NCI-H146 treated with DMSO at 0.1 percent for 48 hours (cell line): ENCODE results near the gene AFTPH.
A peak's percentile ranks its signal among the peaks of the same experiment; 100 is the strongest.

ENCODE experiments used
- DNase-seq: peaks from one replicate; lab custom pipeline; 2025; ENCODE audit not compliant: unreplicated experiment; lab: John Stamatoyannopoulos, UW

Gene AFTPH

DNA sequence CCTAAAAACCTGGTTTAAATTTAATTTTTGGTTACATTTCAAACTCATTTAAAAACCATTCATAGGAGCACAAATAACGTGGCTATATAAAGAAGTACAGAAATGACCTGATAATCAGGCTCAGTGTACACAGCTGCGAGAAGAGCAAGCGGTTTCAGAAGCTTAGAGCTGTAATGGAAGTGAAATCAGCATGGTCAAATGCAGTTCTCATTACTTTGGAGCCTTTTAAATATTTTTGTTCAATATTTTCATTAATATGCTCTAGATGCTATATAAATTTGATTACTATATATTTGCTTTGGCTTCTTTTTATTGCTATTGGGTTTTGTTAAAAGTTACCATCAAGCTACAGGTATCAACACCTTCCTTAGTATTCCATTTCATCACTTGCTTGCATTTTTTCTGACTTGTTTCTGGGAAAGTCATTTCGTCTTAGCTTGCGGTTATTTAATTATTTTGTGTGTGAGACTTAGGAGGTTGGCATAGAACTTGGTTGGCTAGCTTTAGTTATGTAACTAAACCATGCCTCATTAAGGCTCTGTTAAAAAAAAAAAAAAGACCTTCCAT, 58.7 kb downstream of the AFTPH start:
- peak; percentile 38 for DNase-seq

DNA sequence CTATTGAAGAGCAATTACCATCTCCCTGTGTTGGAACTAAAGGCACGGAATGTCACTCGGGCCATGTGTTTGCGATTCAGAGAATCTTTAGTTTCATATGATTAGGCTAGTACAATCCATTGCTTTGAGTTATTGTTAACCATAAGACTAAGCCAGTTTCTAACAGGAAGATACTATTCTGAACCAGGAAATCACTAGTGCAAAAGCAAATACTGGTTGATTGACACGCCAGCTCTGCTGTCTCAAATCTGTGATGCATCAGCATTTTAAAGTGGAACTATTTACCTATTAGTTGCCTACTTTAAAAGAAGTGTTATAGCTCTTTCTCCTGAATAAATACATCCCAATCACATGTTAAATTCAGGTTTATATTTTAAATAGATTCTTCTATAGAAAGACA, 61.9 kb downstream of the AFTPH start:
- no peak for DNase-seq

- peak; percentile 32 for DNase-seq
These were observed 62.9 kb downstream of the AFTPH start for GRCh38 chr2:64586883-64587481.

DNA sequence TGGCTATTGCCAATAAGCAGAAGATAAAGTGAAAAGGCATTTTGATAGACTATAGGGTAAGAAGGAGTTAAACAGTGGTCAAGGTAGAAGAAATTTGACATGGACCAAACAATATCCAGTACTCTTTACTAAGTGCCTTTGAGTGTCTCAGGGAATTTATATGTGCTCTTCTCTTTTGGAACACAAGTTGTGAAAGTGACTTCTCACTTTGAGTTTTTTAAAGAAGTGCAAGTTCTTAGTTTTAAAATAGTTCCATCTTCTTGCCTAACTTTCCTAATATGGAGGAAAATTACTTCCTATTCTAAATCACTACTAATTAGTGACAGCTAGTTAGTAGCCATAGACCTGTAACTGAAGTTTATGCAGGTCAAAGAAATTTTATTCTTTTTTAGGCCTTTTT, 63.4 kb downstream of the AFTPH start:
- DNase-seq, result no peak

DNA sequence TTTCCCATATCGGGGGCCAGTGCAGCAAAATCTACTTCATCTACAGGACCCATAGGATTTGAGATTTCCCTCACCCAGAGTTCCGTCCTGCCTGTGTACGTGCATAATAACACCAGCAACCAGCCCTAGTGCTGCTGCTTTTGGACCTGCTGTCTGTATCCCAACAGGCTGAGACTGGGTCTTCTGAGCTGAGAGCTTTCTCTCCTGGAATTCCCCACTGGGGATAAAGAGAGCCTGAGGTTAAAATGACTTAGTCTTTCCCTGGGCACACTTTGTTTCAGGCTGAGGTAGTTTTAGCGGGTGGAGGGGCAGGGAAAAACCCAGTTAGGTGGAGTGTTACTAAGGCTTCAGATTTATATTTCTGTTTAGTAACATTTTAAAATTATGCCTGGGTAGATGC, 67.1 kb downstream of the AFTPH start:
- no peak for DNase-seq

- DNase-seq, result no peak
These were observed 69.0 kb downstream of the AFTPH start for GRCh38 chr2:64593035-64593655.

DNA sequence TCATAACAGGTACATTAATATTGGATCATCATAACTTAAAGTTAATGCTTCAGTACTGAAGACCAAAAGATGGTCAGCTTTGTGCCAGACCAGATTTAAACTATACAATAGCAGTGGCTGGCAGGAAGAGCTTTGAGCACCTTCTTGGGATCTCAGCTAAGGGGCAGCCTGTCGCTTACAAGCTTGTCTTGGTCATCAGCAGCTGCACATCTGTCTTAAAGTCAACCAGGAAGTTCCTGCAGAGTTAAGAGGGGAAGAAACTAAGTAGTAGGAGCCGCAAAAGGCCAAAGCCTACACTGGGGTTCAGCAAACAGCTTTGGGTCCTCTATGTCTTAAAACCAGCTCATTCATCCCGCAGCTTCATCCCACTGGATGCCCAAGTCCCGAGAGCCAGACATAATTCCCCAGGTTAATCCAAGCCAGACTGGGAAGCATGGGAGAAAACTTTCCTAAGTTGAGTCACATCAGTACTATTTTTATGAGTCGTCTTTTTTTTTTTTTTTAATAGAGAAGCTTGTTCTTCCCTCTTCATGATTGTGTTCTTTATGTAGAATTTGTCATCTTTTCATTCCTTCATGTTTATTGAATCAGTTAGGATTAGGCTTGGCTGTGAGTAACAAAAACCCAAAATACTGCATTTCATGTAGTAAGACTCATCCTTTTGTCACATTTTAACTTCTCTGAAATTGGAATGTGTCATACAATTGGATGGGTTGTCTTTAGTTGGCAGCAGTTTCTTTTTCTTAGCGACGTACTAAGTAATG, 70.3 kb downstream of the AFTPH start:
- DNase-seq, result no peak

- peak; percentile 16 for DNase-seq
These were observed 71.5 kb downstream of the AFTPH start for GRCh38 chr2:64595397-64596176.

GRCh38 chr2:64598226-64598625, 74.1 kb downstream of the AFTPH start:
- DNase-seq, result no peak

DNA sequence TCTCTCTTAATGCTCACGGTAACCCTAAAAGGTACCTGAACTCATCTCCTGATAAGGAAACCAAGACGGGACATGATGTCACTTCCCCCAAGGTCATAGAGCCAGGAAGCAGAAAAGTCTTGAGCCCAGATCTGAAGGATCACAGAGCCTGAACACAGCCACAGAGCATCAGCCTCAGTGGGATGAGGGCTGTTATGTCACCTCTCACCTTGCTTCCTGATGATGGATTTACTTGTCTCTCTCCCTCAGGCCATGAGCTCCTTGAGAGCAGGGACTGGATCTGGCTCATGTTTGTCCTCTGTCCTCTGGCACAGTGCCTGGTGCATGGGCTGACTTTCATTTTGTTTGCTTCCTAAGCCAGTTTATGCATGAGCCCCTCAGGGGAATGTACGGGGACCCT, 75.3 kb downstream of the AFTPH start:
- DNase-seq, result no peak

GRCh38 chr2:64601034-64601754, 77.1 kb downstream of the AFTPH start:
- no peak for DNase-seq

- DNase-seq, result no peak
These were observed 77.8 kb downstream of the AFTPH start for GRCh38 chr2:64601785-64602391.

DNA sequence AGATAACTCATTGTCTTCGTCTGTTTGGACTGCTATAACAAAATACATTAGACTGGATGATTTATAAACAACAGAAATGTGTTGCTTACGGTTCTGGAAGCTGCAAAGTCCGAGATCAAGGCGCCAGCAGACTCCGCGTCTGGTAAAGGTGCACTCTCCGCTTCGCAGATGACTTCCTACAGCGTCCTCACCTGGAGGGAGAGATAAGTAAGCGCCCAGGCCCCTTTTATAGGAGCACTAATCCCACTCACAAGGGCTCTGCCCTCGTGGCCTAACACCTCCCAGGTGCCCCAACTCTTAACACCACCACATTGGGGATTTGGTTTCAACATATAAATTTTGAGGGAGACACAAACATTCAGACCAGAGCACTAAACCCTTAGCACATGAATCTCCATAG, 78.3 kb downstream of the AFTPH start:
- DNase-seq, result no peak

DNA sequence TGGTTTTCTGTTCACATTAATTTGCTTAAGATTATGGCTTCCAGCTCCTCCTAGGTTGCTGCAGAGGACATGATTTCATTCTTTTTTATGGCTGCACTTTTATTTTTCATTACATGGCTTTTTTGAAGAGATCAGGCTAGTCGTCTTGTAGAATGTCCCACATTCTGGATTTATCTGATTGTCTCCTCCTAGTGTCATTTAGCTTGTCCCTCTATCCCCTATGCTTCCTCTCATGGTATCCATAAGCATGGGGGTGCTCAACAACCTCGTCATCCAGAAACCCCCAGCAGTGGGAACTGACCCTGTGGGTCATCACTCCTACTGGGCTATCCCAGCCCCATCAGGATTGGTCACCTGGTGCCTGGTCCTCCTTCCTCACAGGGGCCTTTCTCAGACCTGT, 80.0 kb downstream of the AFTPH start:
- no peak for DNase-seq

- DNase-seq, result no peak
These were observed 80.9 kb downstream of the AFTPH start for GRCh38 chr2:64605026-64605471.

- DNase-seq, result no peak
These were observed 81.9 kb downstream of the AFTPH start for GRCh38 chr2:64605991-64606478.

GRCh38 chr2:64606479-64607363, 82.6 kb downstream of the AFTPH start:
- no peak for DNase-seq

DNA sequence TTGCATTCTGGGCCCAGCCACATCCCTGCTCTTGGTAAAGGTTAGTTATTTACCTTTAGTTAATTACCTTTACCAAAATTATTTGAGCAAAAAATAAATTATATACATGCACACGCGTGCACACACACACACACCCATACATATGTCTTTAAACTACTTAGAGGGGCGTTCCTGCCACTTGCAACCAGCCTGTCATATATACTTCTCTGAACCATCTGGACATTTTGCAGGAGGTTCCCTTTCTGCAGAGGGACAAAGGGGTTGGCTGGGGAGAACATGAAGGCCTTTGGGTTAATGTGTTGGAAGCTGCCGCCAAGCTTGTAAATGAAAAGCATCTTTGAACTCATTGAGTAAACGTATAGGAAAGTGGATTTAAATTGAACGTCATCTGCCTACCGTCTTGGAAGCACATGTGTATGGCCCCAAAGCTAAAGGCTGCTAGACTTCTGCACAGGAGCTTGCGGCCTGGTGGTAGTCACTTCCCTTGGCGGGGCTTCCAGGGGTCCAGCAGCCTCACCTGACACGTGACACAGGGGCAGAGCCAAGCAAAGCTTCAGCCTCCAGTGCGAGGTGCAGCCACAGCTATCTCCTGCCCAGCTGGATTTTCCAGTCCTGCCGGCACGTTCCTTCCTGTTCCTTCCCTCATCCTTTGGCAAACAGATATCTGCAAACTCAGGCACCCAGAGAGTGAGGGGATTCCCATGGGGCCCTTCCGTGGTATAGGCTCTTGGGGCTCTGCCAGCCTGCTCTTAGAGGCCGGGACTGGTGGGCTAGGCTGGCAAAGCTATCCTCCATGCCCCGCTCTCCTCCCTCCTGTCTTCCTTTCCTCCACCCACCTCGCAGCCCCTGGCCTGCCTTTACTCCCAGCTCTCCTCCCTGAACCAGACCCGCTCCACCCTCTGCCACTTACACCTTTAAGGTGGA, 83.5 kb downstream of the AFTPH start:
- no peak for DNase-seq
